ENCODE measurements around the gene INO80C.
A peak's percentile ranks its signal among the peaks of the same experiment; 100 is the strongest.
"Not testable (repeated sequence)": the region's sequence is repeated elsewhere in the genome, so short reads cannot be mapped to it uniquely, and the experiment has no call there.

Gene INO80C

GRCh38 chr18:35489281-35489680 lies 8.5 kb downstream of the INO80C start:
- not testable (repeated sequence) for DNase-seq (ENCODE audit: low spot score)

GRCh38 chr18:35488396-35488795 lies 9.4 kb downstream of the INO80C start:
- DNase-seq (ENCODE audit: low spot score): not testable (repeated sequence)

- DNase-seq (ENCODE audit: low spot score): not testable (repeated sequence)
Observed at GRCh38 chr18:35487525-35487924, 10.2 kb downstream of the INO80C start.

GRCh38 chr18:35485852-35486251 lies 11.9 kb downstream of the INO80C start:
- no peak for DNase-seq (ENCODE audit: low spot score)

GRCh38 chr18:35484034-35484433 lies 13.7 kb downstream of the INO80C start:
- DNase-seq (ENCODE audit: low spot score): no peak

- no peak for DNase-seq (ENCODE audit: low spot score)
Observed at GRCh38 chr18:35481960-35482366, 15.8 kb downstream of the INO80C start.

- DNase-seq (ENCODE audit: low spot score): peak; percentile 41
Observed at GRCh38 chr18:35479911-35480586, 17.7 kb downstream of the INO80C start.

- peak; percentile 95 for DNase-seq (ENCODE audit: low spot score)
Observed at GRCh38 chr18:35478520-35479435, 19.0 kb downstream of the INO80C start.

GRCh38 chr18:35477974-35478373 lies 19.8 kb downstream of the INO80C start:
- DNase-seq (ENCODE audit: low spot score): no peak

- DNase-seq (ENCODE audit: low spot score): no peak
Observed at GRCh38 chr18:35477497-35477896, 20.3 kb downstream of the INO80C start.

- DNase-seq (ENCODE audit: low spot score): no peak
Observed at GRCh38 chr18:35474884-35475283, 22.9 kb downstream of the INO80C start.

GRCh38 chr18:35473562-35473961 lies 24.2 kb downstream of the INO80C start:
- DNase-seq (ENCODE audit: low spot score): no peak

GRCh38 chr18:35470435-35470834 lies 27.3 kb downstream of the INO80C start:
- DNase-seq (ENCODE audit: low spot score): no peak

- no peak for DNase-seq (ENCODE audit: low spot score)
Observed at GRCh38 chr18:35469725-35470124, 28.0 kb downstream of the INO80C start.

- no peak for DNase-seq (ENCODE audit: low spot score)
Observed at GRCh38 chr18:35468711-35469110, 29.0 kb downstream of the INO80C start.

- no peak for DNase-seq (ENCODE audit: low spot score)
Observed at GRCh38 chr18:35467624-35468016, 30.1 kb downstream of the INO80C start.

- no peak for DNase-seq (ENCODE audit: low spot score)
Observed at GRCh38 chr18:35466815-35467623, 30.7 kb downstream of the INO80C start.

- no peak for DNase-seq (ENCODE audit: low spot score)
Observed at GRCh38 chr18:35466334-35466733, 31.4 kb downstream of the INO80C start.

- no peak for DNase-seq (ENCODE audit: low spot score)
Observed at GRCh38 chr18:35465329-35465728, 32.4 kb downstream of the INO80C start.

GRCh38 chr18:35464831-35465279 lies 32.9 kb downstream of the INO80C start:
- no peak for DNase-seq (ENCODE audit: low spot score)

- no peak for DNase-seq (ENCODE audit: low spot score)
Observed at GRCh38 chr18:35463827-35464226, 33.9 kb downstream of the INO80C start.

- DNase-seq (ENCODE audit: low spot score): no peak
Observed at GRCh38 chr18:35463050-35463449, 34.7 kb downstream of the INO80C start.
